ENCODE measurements around the gene INAFM2.

INAFM2 gene

DNA sequence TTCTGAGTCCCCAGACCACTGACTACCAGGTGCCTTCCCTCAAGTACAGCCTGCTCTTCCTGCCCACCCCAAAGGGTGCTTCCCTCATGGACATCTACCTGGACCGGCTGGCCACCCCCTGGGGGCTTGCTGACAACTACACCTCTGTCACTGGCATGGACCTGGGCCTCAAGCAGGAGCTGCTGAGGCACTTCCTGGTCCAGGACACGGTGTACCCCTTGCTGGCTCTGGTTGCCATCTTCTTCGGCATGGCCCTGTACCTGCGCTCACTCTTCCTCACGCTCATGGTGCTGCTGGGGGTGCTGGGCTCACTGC, 43.8 kb downstream of the INAFM2 start:
- Mint-ChIP-seq H3K9me3 (no peaks in the 10 kb centered on the region), H3K27me3 (ENCODE audit: low read depth, poor library complexity) (peaks cover 73% of the 10 kb centered on the region), H3K4me1 (peaks cover 4% of the 10 kb centered on the region), H3K36me3 (ENCODE audit: low read depth) (no peaks in the 10 kb centered on the region), H3K4me3 (no peak overlapping the region), H3K27ac (no peak overlapping the region)
- DNase-seq = no peak
- TF ChIP-seq, protein P1, sequence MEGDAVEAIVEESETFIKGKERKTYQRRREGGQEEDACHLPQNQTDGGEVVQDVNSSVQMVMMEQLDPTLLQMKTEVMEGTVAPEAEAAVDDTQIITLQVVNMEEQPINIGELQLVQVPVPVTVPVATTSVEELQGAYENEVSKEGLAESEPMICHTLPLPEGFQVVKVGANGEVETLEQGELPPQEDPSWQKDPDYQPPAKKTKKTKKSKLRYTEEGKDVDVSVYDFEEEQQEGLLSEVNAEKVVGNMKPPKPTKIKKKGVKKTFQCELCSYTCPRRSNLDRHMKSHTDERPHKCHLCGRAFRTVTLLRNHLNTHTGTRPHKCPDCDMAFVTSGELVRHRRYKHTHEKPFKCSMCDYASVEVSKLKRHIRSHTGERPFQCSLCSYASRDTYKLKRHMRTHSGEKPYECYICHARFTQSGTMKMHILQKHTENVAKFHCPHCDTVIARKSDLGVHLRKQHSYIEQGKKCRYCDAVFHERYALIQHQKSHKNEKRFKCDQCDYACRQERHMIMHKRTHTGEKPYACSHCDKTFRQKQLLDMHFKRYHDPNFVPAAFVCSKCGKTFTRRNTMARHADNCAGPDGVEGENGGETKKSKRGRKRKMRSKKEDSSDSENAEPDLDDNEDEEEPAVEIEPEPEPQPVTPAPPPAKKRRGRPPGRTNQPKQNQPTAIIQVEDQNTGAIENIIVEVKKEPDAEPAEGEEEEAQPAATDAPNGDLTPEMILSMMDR (IDR thresholded peaks at IDR 0.05) = no peak

DNA sequence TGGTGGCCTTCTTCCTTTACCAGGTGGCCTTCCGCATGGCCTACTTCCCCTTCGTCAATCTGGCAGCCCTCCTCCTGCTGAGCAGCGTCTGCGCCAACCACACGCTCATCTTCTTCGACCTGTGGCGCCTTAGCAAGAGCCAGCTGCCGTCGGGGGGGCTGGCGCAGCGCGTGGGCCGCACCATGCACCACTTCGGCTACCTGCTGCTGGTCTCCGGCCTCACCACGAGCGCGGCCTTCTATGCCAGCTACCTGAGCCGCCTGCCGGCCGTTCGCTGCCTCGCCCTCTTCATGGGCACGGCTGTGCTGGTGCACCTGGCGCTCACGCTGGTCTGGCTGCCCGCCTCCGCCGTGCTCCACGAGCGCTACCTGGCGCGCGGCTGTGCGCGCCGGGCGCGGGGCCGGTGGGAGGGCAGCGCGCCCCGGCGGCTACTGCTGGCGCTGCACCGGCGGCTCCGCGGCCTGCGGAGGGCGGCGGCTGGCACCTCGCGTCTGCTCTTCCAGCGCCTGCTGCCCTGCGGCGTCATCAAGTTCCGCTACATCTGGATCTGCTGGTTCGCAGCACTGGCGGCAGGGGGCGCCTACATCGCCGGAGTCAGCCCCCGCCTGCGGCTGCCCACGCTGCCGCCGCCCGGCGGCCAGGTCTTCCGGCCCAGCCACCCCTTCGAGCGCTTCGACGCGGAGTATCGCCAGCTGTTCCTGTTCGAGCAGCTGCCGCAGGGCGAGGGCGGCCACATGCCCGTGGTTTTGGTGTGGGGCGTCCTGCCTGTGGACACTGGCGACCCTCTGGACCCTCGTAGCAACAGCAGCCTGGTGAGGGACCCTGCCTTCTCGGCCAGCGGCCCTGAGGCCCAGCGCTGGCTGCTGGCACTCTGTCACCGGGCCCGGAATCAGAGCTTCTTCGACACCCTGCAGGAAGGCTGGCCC, 44.5 kb downstream of the INAFM2 start:
- TF ChIP-seq, protein P1 (IDR thresholded peaks at IDR 0.05) = peak; percentile 72
- DNase-seq = peak; percentile 88
- Mint-ChIP-seq H3K27me3 (ENCODE audit: low read depth, poor library complexity) (peaks cover 68% of the 10 kb centered on the region), H3K4me3 (no peak overlapping the region), H3K9me3 (no peaks in the 10 kb centered on the region), H3K36me3 (ENCODE audit: low read depth) (no peaks in the 10 kb centered on the region), H3K4me1 (peaks cover 4% of the 10 kb centered on the region), H3K27ac (no peak overlapping the region)

DNA sequence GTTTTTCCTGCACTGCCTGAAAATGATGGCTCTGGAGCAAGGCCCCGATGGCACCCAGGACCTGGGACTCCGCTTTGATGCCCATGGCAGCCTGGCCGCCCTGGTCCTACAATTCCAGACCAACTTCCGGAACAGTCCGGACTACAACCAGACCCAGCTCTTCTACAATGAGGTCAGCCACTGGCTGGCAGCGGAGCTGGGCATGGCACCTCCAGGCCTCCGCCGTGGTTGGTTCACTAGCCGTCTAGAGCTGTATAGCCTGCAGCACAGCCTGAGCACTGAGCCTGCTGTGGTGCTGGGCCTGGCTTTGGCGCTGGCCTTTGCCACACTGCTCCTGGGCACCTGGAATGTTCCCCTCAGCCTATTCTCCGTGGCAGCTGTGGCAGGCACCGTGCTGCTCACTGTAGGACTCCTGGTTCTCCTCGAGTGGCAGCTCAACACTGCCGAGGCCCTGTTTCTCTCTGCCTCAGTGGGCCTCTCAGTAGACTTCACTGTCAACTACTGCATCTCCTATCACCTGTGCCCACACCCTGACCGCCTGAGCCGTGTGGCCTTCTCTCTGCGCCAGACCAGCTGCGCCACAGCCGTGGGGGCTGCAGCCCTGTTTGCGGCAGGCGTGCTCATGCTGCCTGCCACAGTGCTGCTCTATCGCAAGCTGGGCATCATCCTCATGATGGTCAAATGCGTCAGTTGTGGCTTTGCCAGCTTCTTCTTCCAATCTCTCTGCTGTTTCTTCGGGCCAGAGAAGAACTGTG, 45.4 kb downstream of the INAFM2 start:
- Mint-ChIP-seq H3K36me3 (ENCODE audit: low read depth) (no peaks in the 10 kb centered on the region), H3K4me3 (no peak overlapping the region), H3K4me1 (peaks cover 4% of the 10 kb centered on the region), H3K9me3 (no peaks in the 10 kb centered on the region), H3K27ac (no peak overlapping the region), H3K27me3 (ENCODE audit: low read depth, poor library complexity) (peaks cover 62% of the 10 kb centered on the region)
- no peak for DNase-seq
- TF ChIP-seq, protein P1 (IDR thresholded peaks at IDR 0.05) = no peak

GRCh38 chr15:40369474-40369869, 46.0 kb downstream of the INAFM2 start:
- Mint-ChIP-seq H3K4me1 (peaks cover 4% of the 10 kb centered on the region), H3K4me3 (no peak overlapping the region), H3K36me3 (ENCODE audit: low read depth) (no peaks in the 10 kb centered on the region), H3K27ac (no peak overlapping the region), H3K9me3 (no peaks in the 10 kb centered on the region), H3K27me3 (ENCODE audit: low read depth, poor library complexity) (peaks cover 62% of the 10 kb centered on the region)
- DNase-seq = no peak
- TF ChIP-seq, protein P1 (IDR thresholded peaks at IDR 0.05) = no peak

- TF ChIP-seq, protein P1 (IDR thresholded peaks at IDR 0.05) = no peak
- H3K9me3 Mint-ChIP-seq = no peaks in the 10 kb centered on the region
- H3K4me1 Mint-ChIP-seq = peaks cover 4% of the 10 kb centered on the region
- H3K27me3 Mint-ChIP-seq (ENCODE audit: low read depth, poor library complexity) = peaks cover 60% of the 10 kb centered on the region
- DNase-seq = no peak
- H3K4me3 Mint-ChIP-seq = no peak overlapping the region
- no peak overlapping the region for H3K27ac Mint-ChIP-seq
- no peaks in the 10 kb centered on the region for H3K36me3 Mint-ChIP-seq (ENCODE audit: low read depth)
These were observed 46.5 kb downstream of the INAFM2 start for GRCh38 chr15:40369971-40370370.
